OCI-M1 (cell line): ENCODE measurements around the gene SNAI3.

Source experiments
- DNase-seq: peaks from one replicate; lab custom pipeline; 2025; lab: John Stamatoyannopoulos, UW

The SNAI3 gene

GRCh38 chr16:88721815-88722755, 35.8 kb upstream of the SNAI3 start:
- no peak for DNase-seq

- no peak for DNase-seq
These were observed 34.9 kb upstream of the SNAI3 start for GRCh38 chr16:88721236-88721635.

GRCh38 chr16:88720396-88720970, 34.2 kb upstream of the SNAI3 start:
- no peak for DNase-seq

GRCh38 chr16:88719933-88720296, 33.6 kb upstream of the SNAI3 start:
- no peak for DNase-seq

- DNase-seq: no peak
These were observed 33.1 kb upstream of the SNAI3 start for GRCh38 chr16:88719267-88719932.

GRCh38 chr16:88718178-88718577, 31.9 kb upstream of the SNAI3 start:
- DNase-seq: no peak

GRCh38 chr16:88716601-88717001, 30.3 kb upstream of the SNAI3 start:
- DNase-seq: no peak

- DNase-seq: no peak
These were observed 29.9 kb upstream of the SNAI3 start for GRCh38 chr16:88716201-88716600.

- no peak for DNase-seq
These were observed 29.2 kb upstream of the SNAI3 start for GRCh38 chr16:88715312-88716190.

- no peak for DNase-seq
These were observed 28.4 kb upstream of the SNAI3 start for GRCh38 chr16:88714420-88715302.

GRCh38 chr16:88713568-88714419, 27.5 kb upstream of the SNAI3 start:
- DNase-seq: no peak

- no peak for DNase-seq
These were observed 26.7 kb upstream of the SNAI3 start for GRCh38 chr16:88713054-88713453.

GRCh38 chr16:88712362-88712979, 26.2 kb upstream of the SNAI3 start:
- DNase-seq: no peak

GRCh38 chr16:88711750-88712340, 25.5 kb upstream of the SNAI3 start:
- DNase-seq: no peak

- DNase-seq: no peak
These were observed 24.2 kb upstream of the SNAI3 start for GRCh38 chr16:88710556-88710955.

GRCh38 chr16:88706965-88707826, 20.9 kb upstream of the SNAI3 start:
- no peak for DNase-seq

- DNase-seq: peak; percentile 92
These were observed 20.1 kb upstream of the SNAI3 start, which contains the start of the genes CTU2 and RNF166 for GRCh38 chr16:88706229-88706964. Gene CTU2, plus strand, starts transcription at chr16:88706503. Its CDS starts 28 bp downstream, at chr16:88706531. Gene RNF166, minus strand, starts transcription at chr16:88706408. Its CDS starts 83 bp downstream, at chr16:88706325.
